Measurements from ENCODE around the gene LOXL1.

GRCh38 chr15:73984208-73984979 lies 58.1 kb downstream of the LOXL1 start:
- TF ChIP-seq, protein P1, sequence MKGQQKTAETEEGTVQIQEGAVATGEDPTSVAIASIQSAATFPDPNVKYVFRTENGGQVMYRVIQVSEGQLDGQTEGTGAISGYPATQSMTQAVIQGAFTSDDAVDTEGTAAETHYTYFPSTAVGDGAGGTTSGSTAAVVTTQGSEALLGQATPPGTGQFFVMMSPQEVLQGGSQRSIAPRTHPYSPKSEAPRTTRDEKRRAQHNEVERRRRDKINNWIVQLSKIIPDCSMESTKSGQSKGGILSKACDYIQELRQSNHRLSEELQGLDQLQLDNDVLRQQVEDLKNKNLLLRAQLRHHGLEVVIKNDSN (IDR thresholded peaks at IDR 0.05; ENCODE audit: borderline replicate concordance, low read depth), result no peak
- TF ChIP-seq REST (IDR thresholded peaks at IDR 0.05; ENCODE audit: low read depth, low read length) (no peak), YY1 (IDR thresholded peaks at IDR 0.05; ENCODE audit: low read depth) (no peak), GABPA (IDR thresholded peaks at IDR 0.05; ENCODE audit: low read depth) (no peak), RAD21 (IDR thresholded peaks at IDR 0.05; ENCODE audit: low read length) (no peak), RCOR1 (IDR thresholded peaks at IDR 0.05; ENCODE audit: low read length) (no peak), EZH2phosphoT487 (IDR thresholded peaks at IDR 0.05; ENCODE audit: borderline replicate concordance, low read depth) (no peak), EP300 (IDR thresholded peaks at IDR 0.05; ENCODE audit: borderline replicate concordance in 1 of 2, low read depth in 1 of 2, low read length in 1 of 2) (no peak), USF2 (IDR thresholded peaks at IDR 0.05; ENCODE audit: borderline replicate concordance, low read depth, low read length) (no peak), PBX3 (IDR thresholded peaks at IDR 0.05) (no peak)
- TF ChIP-seq, protein P2, sequence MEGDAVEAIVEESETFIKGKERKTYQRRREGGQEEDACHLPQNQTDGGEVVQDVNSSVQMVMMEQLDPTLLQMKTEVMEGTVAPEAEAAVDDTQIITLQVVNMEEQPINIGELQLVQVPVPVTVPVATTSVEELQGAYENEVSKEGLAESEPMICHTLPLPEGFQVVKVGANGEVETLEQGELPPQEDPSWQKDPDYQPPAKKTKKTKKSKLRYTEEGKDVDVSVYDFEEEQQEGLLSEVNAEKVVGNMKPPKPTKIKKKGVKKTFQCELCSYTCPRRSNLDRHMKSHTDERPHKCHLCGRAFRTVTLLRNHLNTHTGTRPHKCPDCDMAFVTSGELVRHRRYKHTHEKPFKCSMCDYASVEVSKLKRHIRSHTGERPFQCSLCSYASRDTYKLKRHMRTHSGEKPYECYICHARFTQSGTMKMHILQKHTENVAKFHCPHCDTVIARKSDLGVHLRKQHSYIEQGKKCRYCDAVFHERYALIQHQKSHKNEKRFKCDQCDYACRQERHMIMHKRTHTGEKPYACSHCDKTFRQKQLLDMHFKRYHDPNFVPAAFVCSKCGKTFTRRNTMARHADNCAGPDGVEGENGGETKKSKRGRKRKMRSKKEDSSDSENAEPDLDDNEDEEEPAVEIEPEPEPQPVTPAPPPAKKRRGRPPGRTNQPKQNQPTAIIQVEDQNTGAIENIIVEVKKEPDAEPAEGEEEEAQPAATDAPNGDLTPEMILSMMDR (IDR thresholded peaks at IDR 0.05), result no peak
- TF ChIP-seq, protein P3, sequence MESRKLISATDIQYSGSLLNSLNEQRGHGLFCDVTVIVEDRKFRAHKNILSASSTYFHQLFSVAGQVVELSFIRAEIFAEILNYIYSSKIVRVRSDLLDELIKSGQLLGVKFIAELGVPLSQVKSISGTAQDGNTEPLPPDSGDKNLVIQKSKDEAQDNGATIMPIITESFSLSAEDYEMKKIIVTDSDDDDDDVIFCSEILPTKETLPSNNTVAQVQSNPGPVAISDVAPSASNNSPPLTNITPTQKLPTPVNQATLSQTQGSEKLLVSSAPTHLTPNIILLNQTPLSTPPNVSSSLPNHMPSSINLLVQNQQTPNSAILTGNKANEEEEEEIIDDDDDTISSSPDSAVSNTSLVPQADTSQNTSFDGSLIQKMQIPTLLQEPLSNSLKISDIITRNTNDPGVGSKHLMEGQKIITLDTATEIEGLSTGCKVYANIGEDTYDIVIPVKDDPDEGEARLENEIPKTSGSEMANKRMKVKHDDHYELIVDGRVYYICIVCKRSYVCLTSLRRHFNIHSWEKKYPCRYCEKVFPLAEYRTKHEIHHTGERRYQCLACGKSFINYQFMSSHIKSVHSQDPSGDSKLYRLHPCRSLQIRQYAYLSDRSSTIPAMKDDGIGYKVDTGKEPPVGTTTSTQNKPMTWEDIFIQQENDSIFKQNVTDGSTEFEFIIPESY (IDR thresholded peaks at IDR 0.05; ENCODE audit: borderline replicate concordance, low read depth), result no peak
